GM12873 (cell line): Measurements from ENCODE around the gene UBE2G2.
A peak's percentile ranks its signal among the peaks of the same experiment; 100 is the strongest.

Experiments
- CTCF ChIP-seq: IDR thresholded peaks from 2 replicates; pipeline ENCODE4 v1.5.1; 2012; ENCODE audit warnings: low read depth, mild to moderate bottlenecking, moderate library complexity, low read length, control low read depth; ENCODE audit not compliant: insufficient read depth; ENCODE audit errors: missing control alignments

UBE2G2 gene

GRCh38 chr21:44810779-44811178 lies 9.2 kb upstream of the UBE2G2 start:
- TF ChIP-seq CTCF = no peak

GRCh38 chr21:44805859-44806258 lies 4.2 kb upstream of the UBE2G2 start:
- TF ChIP-seq CTCF = no peak

GRCh38 chr21:44805226-44805625 lies 3.6 kb upstream of the UBE2G2 start:
- no peak for TF ChIP-seq CTCF

- no peak for TF ChIP-seq CTCF
Observed at GRCh38 chr21:44804762-44805161, 3.1 kb upstream of the UBE2G2 start.

GRCh38 chr21:44803651-44804050 lies 2.0 kb upstream of the UBE2G2 start:
- TF ChIP-seq CTCF = no peak

GRCh38 chr21:44802396-44803153 lies 955 bp upstream of the UBE2G2 start:
- TF ChIP-seq CTCF = no peak

GRCh38 chr21:44800971-44801467 lies 601 bp downstream of the UBE2G2 start:
- peak; percentile 65 for TF ChIP-seq CTCF
